ENCODE results near the gene CARD14.

The CARD14 gene

DNA sequence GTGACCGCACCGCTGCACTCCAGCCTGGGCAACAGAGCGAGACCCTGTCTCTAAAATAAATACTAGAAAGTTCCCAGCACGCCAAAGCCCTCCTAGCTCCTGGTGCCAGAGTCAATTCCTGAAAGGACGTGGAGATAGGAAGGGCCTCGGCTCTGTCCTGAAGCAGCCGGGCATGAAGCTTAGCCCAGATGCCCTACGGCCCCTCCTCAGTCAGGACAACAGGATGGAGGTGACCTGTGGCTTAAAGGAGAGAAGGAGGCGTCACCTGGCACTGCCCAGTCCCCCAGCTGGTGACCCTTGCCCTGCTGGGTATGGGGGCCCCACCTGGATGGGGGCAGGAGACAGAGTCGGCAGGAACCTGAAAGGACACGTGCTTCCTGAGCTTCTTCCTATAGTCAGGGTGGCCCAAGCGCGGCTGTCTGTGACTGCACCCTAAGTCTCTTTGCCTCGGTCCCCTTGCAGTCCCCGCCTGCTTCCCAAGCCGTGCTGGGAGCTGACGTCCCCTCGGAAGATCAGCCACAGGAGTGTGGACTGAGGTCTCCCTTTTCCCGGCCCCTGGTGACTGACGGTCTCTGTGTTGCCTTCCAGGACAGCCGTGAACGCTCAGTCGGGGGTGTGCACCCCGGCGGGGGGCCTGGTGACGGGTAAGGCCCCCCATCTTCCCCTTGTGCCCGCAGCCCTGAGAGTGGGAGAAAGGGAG, 75.9 kb downstream of the CARD14 start:
- DNase-seq (ENCODE audit: low read depth), result no peak
- no peak overlapping the region for H3K4me3 ChIP-seq (ENCODE audit: low read length)
- TF ChIP-seq, protein P1, sequence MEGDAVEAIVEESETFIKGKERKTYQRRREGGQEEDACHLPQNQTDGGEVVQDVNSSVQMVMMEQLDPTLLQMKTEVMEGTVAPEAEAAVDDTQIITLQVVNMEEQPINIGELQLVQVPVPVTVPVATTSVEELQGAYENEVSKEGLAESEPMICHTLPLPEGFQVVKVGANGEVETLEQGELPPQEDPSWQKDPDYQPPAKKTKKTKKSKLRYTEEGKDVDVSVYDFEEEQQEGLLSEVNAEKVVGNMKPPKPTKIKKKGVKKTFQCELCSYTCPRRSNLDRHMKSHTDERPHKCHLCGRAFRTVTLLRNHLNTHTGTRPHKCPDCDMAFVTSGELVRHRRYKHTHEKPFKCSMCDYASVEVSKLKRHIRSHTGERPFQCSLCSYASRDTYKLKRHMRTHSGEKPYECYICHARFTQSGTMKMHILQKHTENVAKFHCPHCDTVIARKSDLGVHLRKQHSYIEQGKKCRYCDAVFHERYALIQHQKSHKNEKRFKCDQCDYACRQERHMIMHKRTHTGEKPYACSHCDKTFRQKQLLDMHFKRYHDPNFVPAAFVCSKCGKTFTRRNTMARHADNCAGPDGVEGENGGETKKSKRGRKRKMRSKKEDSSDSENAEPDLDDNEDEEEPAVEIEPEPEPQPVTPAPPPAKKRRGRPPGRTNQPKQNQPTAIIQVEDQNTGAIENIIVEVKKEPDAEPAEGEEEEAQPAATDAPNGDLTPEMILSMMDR (conservative IDR thresholded peaks at IDR 0.05; ENCODE audit: low read length), result no peak

DNA sequence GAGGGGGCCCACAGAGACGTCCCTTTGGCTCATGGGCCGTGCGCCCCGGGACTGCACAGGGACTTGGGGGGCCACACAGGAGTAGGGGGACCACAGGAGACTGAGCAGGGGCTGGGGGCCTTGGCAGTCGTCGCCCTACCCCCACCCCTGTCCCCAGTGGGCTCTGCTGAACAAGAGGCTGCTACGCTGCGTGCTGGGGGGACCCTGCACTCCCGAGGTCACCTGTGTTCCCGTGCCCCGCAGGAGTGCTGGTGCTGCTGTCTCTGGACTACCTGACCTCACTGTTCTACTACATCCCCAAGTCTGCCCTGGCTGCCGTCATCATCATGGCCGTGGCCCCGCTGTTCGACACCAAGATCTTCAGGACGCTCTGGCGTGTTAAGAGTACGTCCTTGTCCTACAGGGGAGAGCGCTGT, 76.4 kb downstream of the CARD14 start:
- H3K4me3 ChIP-seq (ENCODE audit: low read length), result no peak overlapping the region
- TF ChIP-seq, protein P1 (conservative IDR thresholded peaks at IDR 0.05; ENCODE audit: low read length), result no peak
- DNase-seq (ENCODE audit: low read depth), result no peak

DNA sequence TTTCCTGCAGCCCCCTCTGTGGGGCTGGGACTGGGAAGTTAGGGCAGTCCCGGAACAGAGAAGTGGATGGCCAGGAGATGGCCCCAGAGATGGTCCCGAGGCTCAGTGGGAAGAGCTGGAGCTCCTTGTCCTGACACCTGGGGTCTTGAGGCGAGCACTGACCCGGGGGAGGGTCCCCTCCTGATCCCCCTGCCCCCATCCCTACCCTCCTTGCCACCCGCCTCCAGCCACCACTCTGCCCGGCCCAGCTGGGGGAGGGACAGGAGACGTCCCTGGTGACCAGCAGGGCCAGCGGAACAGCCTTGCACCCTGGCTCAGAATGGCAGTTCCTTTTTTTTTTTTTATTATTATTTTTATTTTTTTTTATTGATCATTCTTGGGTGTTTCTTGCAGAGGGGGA, 76.9 kb downstream of the CARD14 start:
- no peak overlapping the region for H3K4me3 ChIP-seq (ENCODE audit: low read length)
- DNase-seq (ENCODE audit: low read depth), result no peak
- TF ChIP-seq, protein P1 (conservative IDR thresholded peaks at IDR 0.05; ENCODE audit: low read length), result no peak

- no peak for DNase-seq (ENCODE audit: low read depth)
- TF ChIP-seq, protein P1 (conservative IDR thresholded peaks at IDR 0.05; ENCODE audit: low read length), result no peak
- no peak overlapping the region for H3K4me3 ChIP-seq (ENCODE audit: low read length)
These were observed 77.7 kb downstream of the CARD14 start for GRCh38 chr17:80247561-80247960.

DNA sequence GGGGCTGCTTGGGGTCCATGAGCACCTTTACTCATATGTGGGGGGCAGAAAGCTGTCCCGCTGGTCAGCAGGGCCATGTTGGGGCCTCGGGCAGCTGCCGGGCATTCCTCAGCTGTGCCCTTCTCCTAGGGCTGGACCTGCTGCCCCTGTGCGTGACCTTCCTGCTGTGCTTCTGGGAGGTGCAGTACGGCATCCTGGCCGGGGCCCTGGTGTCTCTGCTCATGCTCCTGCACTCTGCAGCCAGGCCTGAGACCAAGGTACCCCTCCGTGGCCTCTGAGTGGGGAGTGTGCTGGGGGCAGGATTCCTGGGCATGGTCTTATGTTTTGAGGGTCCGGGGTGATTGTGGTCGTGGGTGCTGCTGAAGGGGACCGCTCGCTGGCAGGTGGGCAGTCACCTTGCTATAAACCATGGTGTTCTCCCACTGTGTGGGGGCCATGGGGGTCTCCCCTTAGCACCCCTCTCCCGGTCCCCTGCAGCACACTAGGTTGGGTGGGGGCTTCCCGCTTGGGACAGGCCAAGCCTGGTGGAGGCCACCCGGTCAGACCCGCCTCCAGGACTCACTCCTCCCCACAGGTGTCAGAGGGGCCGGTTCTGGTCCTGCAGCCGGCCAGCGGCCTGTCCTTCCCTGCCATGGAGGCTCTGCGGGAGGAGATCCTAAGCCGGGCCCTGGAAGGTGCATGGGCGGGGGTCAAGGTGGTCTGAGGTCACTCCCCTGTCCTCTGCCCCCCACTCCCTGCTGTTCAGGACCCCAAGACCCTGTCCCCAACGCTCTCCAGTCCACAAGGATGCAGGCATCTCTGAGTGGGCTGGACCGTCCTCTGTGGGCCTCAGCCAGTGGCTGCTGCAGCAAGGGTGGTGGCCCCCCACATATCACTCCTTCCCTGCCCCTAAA, 78.4 kb downstream of the CARD14 start:
- TF ChIP-seq, protein P1 (conservative IDR thresholded peaks at IDR 0.05; ENCODE audit: low read length), result no peak
- H3K4me3 ChIP-seq (ENCODE audit: low read length), result no peak overlapping the region
- no peak for DNase-seq (ENCODE audit: low read depth)

DNA sequence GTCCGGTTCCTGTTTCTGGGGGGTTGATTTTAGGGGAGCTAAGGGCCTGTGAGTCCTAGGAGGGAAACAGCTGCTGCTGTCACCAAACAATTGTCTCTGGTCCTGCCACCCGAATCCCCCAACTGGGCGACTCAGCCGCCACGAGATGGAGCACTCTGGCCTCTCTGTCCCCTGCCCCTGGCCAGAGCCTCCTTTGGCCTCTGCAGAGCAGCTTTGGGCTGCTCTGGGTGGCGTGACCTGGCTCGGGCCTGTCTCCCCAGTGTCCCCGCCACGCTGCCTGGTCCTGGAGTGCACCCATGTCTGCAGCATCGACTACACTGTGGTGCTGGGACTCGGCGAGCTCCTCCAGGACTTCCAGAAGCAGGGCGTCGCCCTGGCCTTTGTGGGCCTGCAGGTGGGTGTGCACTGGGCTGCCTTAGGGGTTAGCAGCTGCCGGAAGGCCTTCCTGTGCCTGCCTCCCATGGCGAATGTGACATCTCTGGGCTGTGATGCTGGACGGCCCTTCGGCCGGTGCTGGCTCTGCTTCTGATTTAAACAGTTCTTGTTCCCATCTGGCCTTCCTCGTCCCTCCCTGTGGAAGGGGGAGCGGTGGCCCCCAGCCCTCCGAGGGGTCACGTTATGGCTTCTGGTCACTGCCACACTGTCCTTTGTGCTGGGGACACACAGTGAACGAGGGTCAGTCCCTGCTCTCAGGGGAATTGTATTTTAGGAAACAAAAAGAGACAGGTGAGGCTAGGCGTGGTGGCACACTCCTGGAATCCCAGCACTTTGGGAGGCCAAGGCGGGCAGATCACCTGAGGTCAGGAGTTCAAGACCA, 79.3 kb downstream of the CARD14 start:
- no peak overlapping the region for H3K4me3 ChIP-seq (ENCODE audit: low read length)
- no peak for DNase-seq (ENCODE audit: low read depth)
- TF ChIP-seq, protein P1 (conservative IDR thresholded peaks at IDR 0.05; ENCODE audit: low read length), result no peak
